Vagina (tissue), 2 donors: ENCODE data around the gene ANK2. TPM values are rescaled to one million over a fixed set of nuclear protein-coding genes. Genes with fewer than 3 reads are reported as not detected.

Experiments used
- DNase-seq, 2 donors: peaks; one replicate each; pipeline ENCODE4 v3.0.0-alpha.2; 2017; ENCODE audit errors: extremely low spot score in 2 of 2
- H3K27ac ChIP-seq: fragments of 200-600 bp; sonication (generic); one replicate; pipeline ENCODE4 v1.5.1; 2019
- H3K27me3 ChIP-seq: fragments of 200-600 bp; sonication (generic); one replicate; pipeline ENCODE4 v1.5.1; 2019
- H3K36me3 ChIP-seq, 2 donors: fragments of 200-600 bp; sonication (generic); one replicate each; pipeline ENCODE4 v1.5.1; 2017 to 2019
- H3K4me1 ChIP-seq: fragments of 200-600 bp; sonication (generic); one replicate; pipeline ENCODE4 v1.5.1; 2019
- H3K4me3 ChIP-seq, 2 donors: fragments of 200-600 bp; sonication (generic); 1 replicate in 1 of 2; 2 replicates in 1 of 2; pipeline ENCODE4 v1.5.1; 2016 to 2019
- H3K9me3 ChIP-seq: fragments of 200-600 bp; sonication (generic); one replicate; pipeline ENCODE4 v1.5.1; 2019
- POLR2A ChIP-seq, 2 donors: fragments of 450-650 bp; IDR thresholded peaks; one replicate each; pipeline ENCODE4 v1.6.1; 2017; ENCODE audit warnings: antibody characterized with exemption in 2 of 2, mild to moderate bottlenecking in 2 of 2, moderate library complexity in 2 of 2
- POLR2AphosphoS5 ChIP-seq, 2 donors: sonication (generic); formaldehyde crosslinking; IDR thresholded peaks; one replicate each; pipeline ENCODE4 v1.9.0; 2017; ENCODE audit warnings: antibody characterized with exemption in 2 of 2, mild to moderate bottlenecking in 2 of 2, low read depth in 1 of 2; ENCODE audit not compliant: insufficient read depth in 1 of 2
- intact Hi-C: fragments of 100-400 bp; cut with DNase I; formaldehyde crosslinking; loops from one replicate; pipeline ENCODE4 v1.15.1; 2023
- total RNA-seq: library from RNA; depleted of rRNA; stranded (reverse); fragments of >200 nt; gene quantifications from one replicate; pipeline ENCODE4 v1.2.3, GENCODE V29; 2016
- TF ChIP-seq, protein P1 (sequence below), 3 experiments: fragments of 450-650 bp in 2 of 3; fragments of 200-600 bp in 1 of 3; sonication (generic) in 1 of 3; IDR thresholded peaks; one replicate each; pipeline ENCODE4 v1.5.1; 2017 to 2019; ENCODE audit warnings: antibody characterized with exemption in 3 of 3, mild to moderate bottlenecking in 2 of 3, moderate library complexity in 2 of 3

Gene ANK2
- total RNA-seq, 1 donor from 2014 or later = 64.6 TPM

DNA sequence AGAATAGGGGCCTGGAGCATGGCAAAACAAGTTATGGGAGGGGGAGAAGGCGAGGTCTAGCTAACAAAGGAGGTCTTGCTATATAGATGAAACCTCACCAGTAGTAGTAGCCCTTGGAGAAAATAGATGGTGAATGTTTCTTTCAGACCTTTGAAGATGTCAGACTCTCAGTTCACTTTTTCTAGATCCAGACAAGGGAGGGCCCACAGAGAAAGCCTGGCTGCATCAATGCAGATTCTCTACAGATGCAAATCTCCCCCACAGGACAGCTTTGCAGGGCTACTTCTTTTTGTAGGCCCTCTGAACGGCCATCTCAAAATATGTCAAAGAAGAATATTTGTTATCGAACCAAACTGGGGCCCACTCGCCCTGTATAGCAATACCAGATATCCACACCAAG is 159.7 kb downstream of the ANK2 start:
- no peak for DNase-seq
- Histone ChIP-seq H3K27me3 (no peaks in the 10 kb centered on the region), H3K36me3 (no peaks in the 10 kb centered on the region), H3K4me1 (no peaks in the 10 kb centered on the region), H3K4me3 (no peak overlapping the region), H3K27ac (no peak overlapping the region), H3K9me3 (no peaks in the 10 kb centered on the region)
- no peak for TF ChIP-seq POLR2AphosphoS5 (IDR thresholded peaks at IDR 0.05; ENCODE audit: insufficient read depth in 1 of 2, low read depth in 1 of 2)
- TF ChIP-seq POLR2A (IDR thresholded peaks at IDR 0.05) = no peak
- TF ChIP-seq, protein P1, sequence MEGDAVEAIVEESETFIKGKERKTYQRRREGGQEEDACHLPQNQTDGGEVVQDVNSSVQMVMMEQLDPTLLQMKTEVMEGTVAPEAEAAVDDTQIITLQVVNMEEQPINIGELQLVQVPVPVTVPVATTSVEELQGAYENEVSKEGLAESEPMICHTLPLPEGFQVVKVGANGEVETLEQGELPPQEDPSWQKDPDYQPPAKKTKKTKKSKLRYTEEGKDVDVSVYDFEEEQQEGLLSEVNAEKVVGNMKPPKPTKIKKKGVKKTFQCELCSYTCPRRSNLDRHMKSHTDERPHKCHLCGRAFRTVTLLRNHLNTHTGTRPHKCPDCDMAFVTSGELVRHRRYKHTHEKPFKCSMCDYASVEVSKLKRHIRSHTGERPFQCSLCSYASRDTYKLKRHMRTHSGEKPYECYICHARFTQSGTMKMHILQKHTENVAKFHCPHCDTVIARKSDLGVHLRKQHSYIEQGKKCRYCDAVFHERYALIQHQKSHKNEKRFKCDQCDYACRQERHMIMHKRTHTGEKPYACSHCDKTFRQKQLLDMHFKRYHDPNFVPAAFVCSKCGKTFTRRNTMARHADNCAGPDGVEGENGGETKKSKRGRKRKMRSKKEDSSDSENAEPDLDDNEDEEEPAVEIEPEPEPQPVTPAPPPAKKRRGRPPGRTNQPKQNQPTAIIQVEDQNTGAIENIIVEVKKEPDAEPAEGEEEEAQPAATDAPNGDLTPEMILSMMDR (IDR thresholded peaks at IDR 0.05) = no peak
- intact Hi-C loops = no loop called here

DNA sequence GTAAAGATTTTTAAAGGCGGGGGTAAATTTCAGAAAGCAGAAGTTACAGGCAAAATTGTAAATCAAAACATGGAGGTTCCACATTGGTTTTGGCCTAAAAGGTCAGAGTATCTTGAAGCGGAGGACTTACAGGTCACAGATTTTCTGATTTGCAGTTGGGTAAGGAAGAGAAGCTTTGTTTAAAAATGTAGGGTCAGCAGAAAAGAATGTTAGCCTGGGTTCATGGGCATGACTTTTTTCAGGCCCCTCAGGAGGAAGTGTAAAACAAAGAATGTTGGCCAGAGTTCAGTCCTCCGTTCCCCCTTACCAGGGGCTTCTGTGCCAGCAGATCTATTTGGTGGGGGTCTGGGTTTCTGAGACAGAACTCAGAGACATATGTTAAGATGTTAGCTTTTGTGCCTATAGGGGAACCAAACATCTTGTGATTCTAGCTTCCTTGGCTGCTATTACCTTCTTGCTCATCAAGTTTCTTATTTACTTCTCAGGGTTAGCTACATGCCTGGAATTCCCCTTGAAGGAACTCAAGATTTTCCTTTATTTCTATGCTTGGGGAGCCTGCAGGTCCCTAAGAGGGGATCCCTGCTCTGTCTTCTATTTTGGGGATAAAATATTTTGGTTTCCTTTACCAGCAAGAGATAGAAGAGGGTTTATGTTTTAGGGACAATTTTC is 160.3 kb downstream of the ANK2 start:
- no peak for DNase-seq

DNA sequence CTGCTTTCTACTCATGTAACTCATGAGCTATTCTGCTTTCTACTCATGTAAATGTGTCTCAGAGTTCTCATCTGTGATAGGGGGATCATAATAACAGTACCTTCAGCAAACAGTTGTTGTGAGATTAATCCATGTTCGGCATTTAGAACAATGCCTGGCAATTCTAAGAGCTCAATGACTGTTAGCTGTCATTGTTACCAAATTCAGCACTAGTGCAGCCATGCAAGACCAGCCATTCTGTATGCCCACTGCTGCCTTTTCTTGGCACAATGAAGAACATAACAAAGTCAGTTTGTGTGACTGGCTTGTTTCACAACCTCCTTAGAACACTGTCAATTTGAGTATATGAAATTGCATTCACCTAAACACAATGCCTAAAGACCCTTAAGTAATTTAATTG is 163.2 kb downstream of the ANK2 start:
- Histone ChIP-seq H3K4me3 (no peak overlapping the region), H3K4me1 (no peaks in the 10 kb centered on the region), H3K36me3 (no peaks in the 10 kb centered on the region), H3K27me3 (no peaks in the 10 kb centered on the region), H3K27ac (no peak overlapping the region), H3K9me3 (no peaks in the 10 kb centered on the region)
- TF ChIP-seq POLR2A (IDR thresholded peaks at IDR 0.05) (no peak), POLR2AphosphoS5 (IDR thresholded peaks at IDR 0.05; ENCODE audit: insufficient read depth in 1 of 2, low read depth in 1 of 2) (no peak)
- TF ChIP-seq, protein P1 (IDR thresholded peaks at IDR 0.05) = no peak
- DNase-seq = no peak
- intact Hi-C loops = no loop called here

More for the DNA sequence above, 160.3 kb downstream of the ANK2 start:
- intact Hi-C loops = no loop called here
- TF ChIP-seq, protein P1 (IDR thresholded peaks at IDR 0.05) = no peak
- Histone ChIP-seq H3K27ac (no peak overlapping the region), H3K4me1 (no peaks in the 10 kb centered on the region), H3K36me3 (no peaks in the 10 kb centered on the region), H3K4me3 (no peak overlapping the region), H3K27me3 (no peaks in the 10 kb centered on the region), H3K9me3 (no peaks in the 10 kb centered on the region)

DNA sequence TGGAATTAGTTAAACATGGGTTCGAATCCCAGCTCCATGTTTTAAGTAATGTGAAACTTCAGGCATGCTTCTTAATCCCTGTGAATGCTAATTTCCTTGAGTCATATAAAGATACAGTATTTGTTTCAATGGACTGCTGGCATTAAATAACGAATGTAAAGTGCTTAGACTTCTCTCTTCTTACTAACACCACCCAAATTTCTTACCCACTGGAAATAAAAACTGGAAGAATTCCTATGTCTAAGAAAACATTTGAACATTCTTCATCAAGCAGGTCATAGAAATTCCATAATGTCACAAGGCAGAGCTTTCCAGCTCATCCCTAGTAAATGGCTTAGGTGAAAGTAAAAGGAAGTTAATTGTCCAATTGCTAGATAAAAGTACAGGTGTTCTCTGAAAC is 172.5 kb downstream of the ANK2 start:
- Histone ChIP-seq H3K9me3 (no peaks in the 10 kb centered on the region), H3K4me3 (no peak overlapping the region), H3K27me3 (no peaks in the 10 kb centered on the region), H3K36me3 (no peaks in the 10 kb centered on the region), H3K4me1 (no peaks in the 10 kb centered on the region), H3K27ac (no peak overlapping the region)
- no peak for DNase-seq
- TF ChIP-seq POLR2A (IDR thresholded peaks at IDR 0.05) (no peak), POLR2AphosphoS5 (IDR thresholded peaks at IDR 0.05; ENCODE audit: insufficient read depth in 1 of 2, low read depth in 1 of 2) (no peak)
- TF ChIP-seq, protein P1 (IDR thresholded peaks at IDR 0.05) = no peak
- intact Hi-C loops = no loop called here

DNA sequence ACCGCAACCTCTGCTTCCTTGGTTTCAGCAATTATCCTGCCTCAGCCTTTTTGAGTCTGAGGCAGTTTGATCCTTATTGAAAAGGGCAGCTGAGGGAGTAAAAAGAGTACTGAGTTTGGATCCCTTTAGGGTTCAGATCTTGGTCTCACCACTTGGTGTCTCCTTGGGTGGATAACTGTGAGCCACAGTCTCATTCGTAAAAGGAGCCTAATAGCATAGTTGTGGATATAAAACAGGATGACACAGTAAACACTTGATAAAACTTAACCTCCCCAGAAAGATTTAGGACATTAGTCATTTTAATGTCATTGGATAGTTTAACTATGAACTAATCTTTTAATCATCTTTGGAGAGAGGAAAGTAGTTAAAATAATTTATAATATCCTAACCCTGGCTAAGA is 173.0 kb downstream of the ANK2 start:
- Histone ChIP-seq H3K9me3 (no peaks in the 10 kb centered on the region), H3K27ac (no peak overlapping the region), H3K27me3 (no peaks in the 10 kb centered on the region), H3K36me3 (no peaks in the 10 kb centered on the region), H3K4me3 (no peak overlapping the region), H3K4me1 (no peaks in the 10 kb centered on the region)
- TF ChIP-seq POLR2AphosphoS5 (IDR thresholded peaks at IDR 0.05; ENCODE audit: insufficient read depth in 1 of 2, low read depth in 1 of 2) (no peak), POLR2A (IDR thresholded peaks at IDR 0.05) (no peak)
- TF ChIP-seq, protein P1 (IDR thresholded peaks at IDR 0.05) = no peak
- intact Hi-C loops = no loop called here
- no peak for DNase-seq
